Panc1 (cell line): ENCODE results near the gene GOLGA2.

ENCODE experiments used
- TF ChIP-seq, protein P1 (sequence below): fragments of 450-650 bp; IDR thresholded peaks from 2 replicates; pipeline ENCODE4 v1.5.1; 2017; ENCODE audit warnings: mild to moderate bottlenecking
- TF ChIP-seq, protein P2 (sequence below), 2 experiments: IDR thresholded peaks; 2 replicates each; pipeline ENCODE4 v1.6.1; 2011 to 2012; ENCODE audit warnings: low read depth in 2 of 2, control low read depth in 1 of 2, low read length in 1 of 2, mild to moderate bottlenecking in 1 of 2, moderate library complexity in 1 of 2; ENCODE audit not compliant: insufficient read depth in 1 of 2

DNA sequence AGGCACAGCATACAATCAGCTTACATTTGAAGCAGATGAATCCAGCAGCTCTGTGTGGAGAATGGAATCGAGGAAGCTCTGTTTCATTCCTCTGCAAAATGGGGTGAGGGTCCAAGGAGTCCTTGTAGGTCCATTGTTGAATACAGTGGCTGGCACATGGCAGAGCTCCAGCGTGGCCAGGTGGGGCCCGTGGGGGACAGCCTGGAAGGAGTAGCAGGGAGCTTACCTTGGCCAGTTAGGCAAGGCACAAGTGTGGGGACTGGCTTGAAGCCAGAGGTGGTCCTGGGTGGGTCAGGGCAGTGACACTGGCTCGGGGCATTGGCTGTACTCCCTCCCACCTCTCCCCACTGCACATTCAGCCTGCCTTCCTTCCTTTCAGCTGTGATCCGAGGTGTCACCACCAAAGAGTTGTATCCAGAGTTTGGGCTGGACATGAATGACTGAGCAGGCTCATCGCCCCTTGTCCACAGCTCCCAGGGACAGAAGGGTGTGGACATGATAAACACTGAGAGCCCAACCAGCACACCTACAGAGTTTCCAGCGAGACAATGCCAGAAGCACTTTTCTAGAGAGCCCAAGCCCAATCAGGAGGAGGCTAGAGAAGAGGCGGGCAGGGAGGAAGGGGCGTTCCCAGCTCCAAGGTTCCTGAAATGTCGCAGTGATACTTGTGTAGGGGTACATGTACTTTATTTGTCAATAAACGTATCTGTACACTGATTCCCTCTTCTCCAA is 12.6 kb upstream of the GOLGA2 start:
- TF ChIP-seq, protein P1, sequence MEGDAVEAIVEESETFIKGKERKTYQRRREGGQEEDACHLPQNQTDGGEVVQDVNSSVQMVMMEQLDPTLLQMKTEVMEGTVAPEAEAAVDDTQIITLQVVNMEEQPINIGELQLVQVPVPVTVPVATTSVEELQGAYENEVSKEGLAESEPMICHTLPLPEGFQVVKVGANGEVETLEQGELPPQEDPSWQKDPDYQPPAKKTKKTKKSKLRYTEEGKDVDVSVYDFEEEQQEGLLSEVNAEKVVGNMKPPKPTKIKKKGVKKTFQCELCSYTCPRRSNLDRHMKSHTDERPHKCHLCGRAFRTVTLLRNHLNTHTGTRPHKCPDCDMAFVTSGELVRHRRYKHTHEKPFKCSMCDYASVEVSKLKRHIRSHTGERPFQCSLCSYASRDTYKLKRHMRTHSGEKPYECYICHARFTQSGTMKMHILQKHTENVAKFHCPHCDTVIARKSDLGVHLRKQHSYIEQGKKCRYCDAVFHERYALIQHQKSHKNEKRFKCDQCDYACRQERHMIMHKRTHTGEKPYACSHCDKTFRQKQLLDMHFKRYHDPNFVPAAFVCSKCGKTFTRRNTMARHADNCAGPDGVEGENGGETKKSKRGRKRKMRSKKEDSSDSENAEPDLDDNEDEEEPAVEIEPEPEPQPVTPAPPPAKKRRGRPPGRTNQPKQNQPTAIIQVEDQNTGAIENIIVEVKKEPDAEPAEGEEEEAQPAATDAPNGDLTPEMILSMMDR = no peak
- TF ChIP-seq, protein P2, sequence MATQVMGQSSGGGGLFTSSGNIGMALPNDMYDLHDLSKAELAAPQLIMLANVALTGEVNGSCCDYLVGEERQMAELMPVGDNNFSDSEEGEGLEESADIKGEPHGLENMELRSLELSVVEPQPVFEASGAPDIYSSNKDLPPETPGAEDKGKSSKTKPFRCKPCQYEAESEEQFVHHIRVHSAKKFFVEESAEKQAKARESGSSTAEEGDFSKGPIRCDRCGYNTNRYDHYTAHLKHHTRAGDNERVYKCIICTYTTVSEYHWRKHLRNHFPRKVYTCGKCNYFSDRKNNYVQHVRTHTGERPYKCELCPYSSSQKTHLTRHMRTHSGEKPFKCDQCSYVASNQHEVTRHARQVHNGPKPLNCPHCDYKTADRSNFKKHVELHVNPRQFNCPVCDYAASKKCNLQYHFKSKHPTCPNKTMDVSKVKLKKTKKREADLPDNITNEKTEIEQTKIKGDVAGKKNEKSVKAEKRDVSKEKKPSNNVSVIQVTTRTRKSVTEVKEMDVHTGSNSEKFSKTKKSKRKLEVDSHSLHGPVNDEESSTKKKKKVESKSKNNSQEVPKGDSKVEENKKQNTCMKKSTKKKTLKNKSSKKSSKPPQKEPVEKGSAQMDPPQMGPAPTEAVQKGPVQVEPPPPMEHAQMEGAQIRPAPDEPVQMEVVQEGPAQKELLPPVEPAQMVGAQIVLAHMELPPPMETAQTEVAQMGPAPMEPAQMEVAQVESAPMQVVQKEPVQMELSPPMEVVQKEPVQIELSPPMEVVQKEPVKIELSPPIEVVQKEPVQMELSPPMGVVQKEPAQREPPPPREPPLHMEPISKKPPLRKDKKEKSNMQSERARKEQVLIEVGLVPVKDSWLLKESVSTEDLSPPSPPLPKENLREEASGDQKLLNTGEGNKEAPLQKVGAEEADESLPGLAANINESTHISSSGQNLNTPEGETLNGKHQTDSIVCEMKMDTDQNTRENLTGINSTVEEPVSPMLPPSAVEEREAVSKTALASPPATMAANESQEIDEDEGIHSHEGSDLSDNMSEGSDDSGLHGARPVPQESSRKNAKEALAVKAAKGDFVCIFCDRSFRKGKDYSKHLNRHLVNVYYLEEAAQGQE (IDR thresholded peaks at IDR 0.05; ENCODE audit: insufficient read depth in 1 of 2, low read depth in 2 of 2, low read length in 1 of 2) = no peak
